ENCODE data around the gene FBLN1.
"Not testable (repeated sequence)": the region's sequence is repeated elsewhere in the genome, so short reads cannot be mapped to it uniquely, and the experiment has no call there.

- TF ChIP-seq POLR2AphosphoS5 (IDR thresholded peaks at IDR 0.05; ENCODE audit: low read depth, low read length); YY1 (IDR thresholded peaks at IDR 0.05; ENCODE audit: extremely low read depth, insufficient replicate concordance, low read depth, low read length); REST (IDR thresholded peaks at IDR 0.05; ENCODE audit: low read depth); CTCF (IDR thresholded peaks at IDR 0.05 in 2 of 3, conservative IDR thresholded peaks at IDR 0.05 in 1 of 3; ENCODE audit: borderline replicate concordance in 1 of 3, insufficient read depth in 1 of 3, low read depth in 2 of 3, low read length in 2 of 3); POLR2A (IDR thresholded peaks at IDR 0.05; ENCODE audit: borderline replicate concordance, extremely low read depth, insufficient read depth, insufficient read length); EGR1 (IDR thresholded peaks at IDR 0.05; ENCODE audit: low read depth); RAD21 (IDR thresholded peaks at IDR 0.05; ENCODE audit: low read depth); CEBPB (IDR thresholded peaks at IDR 0.05; ENCODE audit: low read depth); SRF (IDR thresholded peaks at IDR 0.05; ENCODE audit: low read depth); ZBTB33 (IDR thresholded peaks at IDR 0.05; ENCODE audit: extremely low read depth, insufficient replicate concordance, low read length); EZH2 (IDR thresholded peaks at IDR 0.05); TCF7L2 (IDR thresholded peaks at IDR 0.05; ENCODE audit: borderline replicate concordance, extremely low read depth, insufficient read depth, insufficient read length): not testable (repeated sequence)
Observed at GRCh38 chr22:45608045-45608444, 105.4 kb downstream of the FBLN1 start.

All from HCT116 (cell line).